ENCODE measurements around the gene KLF2. TPM values are rescaled to one million over a fixed set of nuclear protein-coding genes. Genes with fewer than 3 reads are reported as not detected.
A peak's percentile ranks its signal among the peaks of the same experiment; 100 is the strongest.

The KLF2 gene
- total and polyA plus RNA-seq, 12 donors: 2.2 to 52.3 (median 23.2) TPM

DNA sequence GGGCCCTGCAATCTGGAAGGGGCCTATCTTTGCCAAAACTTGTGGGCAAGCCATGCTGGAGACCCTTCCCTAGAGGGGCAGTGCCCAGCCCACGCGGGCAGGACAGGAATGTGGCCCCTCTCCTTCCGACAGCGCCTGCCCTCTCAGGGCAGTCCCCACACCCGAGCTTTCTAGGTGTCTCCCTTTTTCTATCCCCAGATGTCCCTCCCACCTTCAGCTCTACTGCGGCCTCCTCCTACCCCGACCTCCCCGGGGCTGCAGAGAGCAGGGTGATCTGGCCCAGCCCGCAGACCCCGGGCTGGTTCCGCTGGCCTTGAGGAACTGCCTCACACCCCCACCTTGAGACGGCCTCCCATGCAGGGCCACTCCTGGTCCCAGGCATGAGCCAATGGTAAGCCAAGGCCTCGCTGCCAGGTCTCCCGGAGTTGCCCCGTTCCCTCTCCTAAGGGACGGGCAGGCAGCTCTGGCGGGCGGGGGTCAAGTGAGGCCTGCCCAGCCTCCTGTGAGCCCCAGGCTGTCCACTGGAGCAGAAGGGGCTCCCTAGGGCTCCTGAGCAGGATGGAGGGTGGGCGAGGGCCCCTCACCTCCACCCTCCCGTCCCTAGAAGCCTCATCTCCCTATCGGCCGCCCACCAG lies 39.7 kb downstream of the KLF2 start:
- H3K4me3 ChIP-seq: no peak overlapping the region
- H3K27me3 ChIP-seq: no peaks in the 10 kb centered on the region
- no peaks in the 10 kb centered on the region for H3K36me3 ChIP-seq (replicated peaks in 1 of 2)
- H3K27ac ChIP-seq: no peak overlapping the region
- no peak for DNase-seq
- WGBS, 4 donors: 89 to 90% (median 89%) methylated on average over 11 to 22 of the region's 22 CpGs
- TF ChIP-seq POLR2A (IDR thresholded peaks at IDR 0.05): no peak
- TF ChIP-seq, protein P1, sequence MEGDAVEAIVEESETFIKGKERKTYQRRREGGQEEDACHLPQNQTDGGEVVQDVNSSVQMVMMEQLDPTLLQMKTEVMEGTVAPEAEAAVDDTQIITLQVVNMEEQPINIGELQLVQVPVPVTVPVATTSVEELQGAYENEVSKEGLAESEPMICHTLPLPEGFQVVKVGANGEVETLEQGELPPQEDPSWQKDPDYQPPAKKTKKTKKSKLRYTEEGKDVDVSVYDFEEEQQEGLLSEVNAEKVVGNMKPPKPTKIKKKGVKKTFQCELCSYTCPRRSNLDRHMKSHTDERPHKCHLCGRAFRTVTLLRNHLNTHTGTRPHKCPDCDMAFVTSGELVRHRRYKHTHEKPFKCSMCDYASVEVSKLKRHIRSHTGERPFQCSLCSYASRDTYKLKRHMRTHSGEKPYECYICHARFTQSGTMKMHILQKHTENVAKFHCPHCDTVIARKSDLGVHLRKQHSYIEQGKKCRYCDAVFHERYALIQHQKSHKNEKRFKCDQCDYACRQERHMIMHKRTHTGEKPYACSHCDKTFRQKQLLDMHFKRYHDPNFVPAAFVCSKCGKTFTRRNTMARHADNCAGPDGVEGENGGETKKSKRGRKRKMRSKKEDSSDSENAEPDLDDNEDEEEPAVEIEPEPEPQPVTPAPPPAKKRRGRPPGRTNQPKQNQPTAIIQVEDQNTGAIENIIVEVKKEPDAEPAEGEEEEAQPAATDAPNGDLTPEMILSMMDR (IDR thresholded peaks at IDR 0.05): no peak
- intact Hi-C loops (cut with DNase I): no loop called here
- no peaks in the 10 kb centered on the region for H3K9me3 ChIP-seq (replicated peaks in 1 of 3)
- peaks cover 7 to 8% of the 10 kb centered on the region in 2 donors for H3K4me1 ChIP-seq (replicated peaks in 1 of 2)

DNA sequence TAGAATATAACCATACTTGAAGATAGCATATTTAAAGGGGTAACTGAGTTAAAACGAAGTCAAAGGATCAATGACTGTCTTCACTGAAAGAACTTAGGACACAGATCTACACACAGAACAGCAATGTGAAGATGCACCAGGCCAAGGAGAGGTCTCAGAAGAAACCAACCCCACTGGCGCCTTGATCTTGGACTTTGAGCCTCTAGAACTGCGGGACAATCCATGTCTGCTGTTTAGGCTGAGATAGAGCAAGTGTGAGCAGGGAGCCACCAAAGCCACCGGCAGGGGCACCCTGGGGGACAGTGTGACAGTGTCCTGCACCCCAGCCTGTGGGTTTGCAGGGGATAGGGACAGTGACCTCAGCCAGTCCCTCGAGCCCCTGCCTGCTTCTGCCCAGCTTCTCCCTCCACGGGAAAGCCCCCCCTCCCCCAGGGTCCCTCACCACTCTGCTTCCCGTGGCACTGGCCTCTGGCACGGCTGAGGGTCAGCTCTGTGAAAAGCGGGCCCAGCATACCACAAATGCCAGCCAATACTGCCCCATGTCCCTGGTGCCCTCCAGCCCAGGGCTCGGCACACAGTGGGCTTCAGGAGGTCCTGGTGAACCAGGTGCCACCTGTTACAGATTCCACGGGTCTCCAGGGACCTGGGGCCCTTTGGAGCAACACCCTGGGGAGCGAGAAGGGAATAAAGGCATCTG lies 40.8 kb downstream of the KLF2 start:
- H3K27ac ChIP-seq: no peak overlapping the region
- 85 to 91% (median 89%) methylated on average over 4 to 12 of the region's 12 CpGs for WGBS, 4 donors
- TF ChIP-seq POLR2A (IDR thresholded peaks at IDR 0.05): no peak
- TF ChIP-seq, protein P1 (IDR thresholded peaks at IDR 0.05): no peak

DNA sequence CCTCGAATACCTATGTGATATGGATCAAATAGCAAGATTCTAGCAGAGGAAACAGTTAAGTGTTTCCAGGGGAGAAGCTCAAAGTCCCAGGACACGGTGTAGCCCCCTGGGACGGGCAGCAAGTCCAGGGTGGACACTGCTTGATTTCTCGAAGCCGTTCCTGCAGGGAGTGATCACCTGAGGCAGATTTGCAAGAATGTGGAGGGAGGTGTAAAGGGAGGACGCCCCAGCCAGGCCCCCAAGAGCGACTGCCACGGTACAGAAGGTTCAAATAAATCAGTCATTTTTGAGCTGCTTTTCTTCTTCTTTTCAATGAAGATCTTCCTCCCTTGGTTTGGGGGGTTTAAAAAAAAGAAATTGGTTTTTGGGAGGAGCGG lies 41.4 kb downstream of the KLF2 start:
- intact Hi-C loops (cut with DNase I): no loop called here
- DNase-seq: no peak
- TF ChIP-seq, protein P1 (IDR thresholded peaks at IDR 0.05): no peak
- TF ChIP-seq POLR2A (IDR thresholded peaks at IDR 0.05): no peak
- Histone ChIP-seq H3K4me3 (no peak overlapping the region), H3K9me3 (replicated peaks in 1 of 3) (no peaks in the 10 kb centered on the region), H3K4me1 (replicated peaks in 1 of 2) (peaks cover 8 to 11% of the 10 kb centered on the region in 2 donors), H3K27ac (no peak overlapping the region), H3K36me3 (replicated peaks in 1 of 2) (no peaks in the 10 kb centered on the region), H3K27me3 (no peaks in the 10 kb centered on the region)
- 78 to 90% (median 84%) methylated on average over 9 of the region's 9 CpGs for WGBS, 4 donors

More for the DNA sequence above, 40.8 kb downstream of the KLF2 start:
- Histone ChIP-seq H3K27me3 (no peaks in the 10 kb centered on the region), H3K4me1 (replicated peaks in 1 of 2) (peaks cover 7 to 8% of the 10 kb centered on the region in 2 donors), H3K9me3 (replicated peaks in 1 of 3) (no peaks in the 10 kb centered on the region), H3K36me3 (replicated peaks in 1 of 2) (no peaks in the 10 kb centered on the region), H3K4me3 (no peak overlapping the region)
- intact Hi-C loops (cut with DNase I): no loop called here
- no peak for DNase-seq

DNA sequence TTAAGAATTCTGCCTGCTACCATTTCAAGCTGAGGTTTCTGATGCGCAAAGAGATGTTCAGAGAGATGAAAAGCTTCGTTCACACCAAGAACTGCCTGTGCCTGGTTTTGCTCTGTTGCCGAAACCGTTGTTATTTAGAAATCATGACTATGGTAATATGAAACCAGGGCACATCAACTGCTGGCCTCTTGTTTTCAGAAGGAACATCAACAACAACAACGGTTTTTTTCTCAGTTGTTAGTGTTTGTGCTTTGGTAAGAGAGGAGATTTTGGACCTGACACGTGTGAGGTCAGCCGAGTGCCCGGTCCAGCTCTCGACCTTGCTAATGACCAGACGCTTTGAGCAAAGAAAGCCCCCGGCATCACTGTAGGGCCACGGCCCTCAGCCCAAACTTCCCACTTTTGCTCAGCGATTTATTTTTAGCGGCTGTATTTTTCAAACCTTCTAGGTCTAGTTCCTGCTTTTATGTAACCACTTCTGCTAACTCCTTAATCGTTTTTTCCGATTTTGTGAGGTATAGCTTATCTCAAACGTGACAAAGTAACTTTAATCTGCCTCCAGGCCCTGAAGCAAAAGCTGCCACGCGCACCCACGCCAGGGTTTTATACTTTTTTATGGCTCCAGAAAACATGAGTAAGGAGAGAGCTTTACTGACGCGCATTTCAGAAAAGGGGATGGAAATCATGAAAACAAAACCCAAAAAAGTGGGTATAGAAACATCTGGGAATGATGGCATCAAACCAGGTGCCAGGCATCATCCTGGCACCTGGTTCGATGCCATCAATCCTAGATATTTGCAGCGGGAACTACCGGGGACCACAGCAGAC lies 42.0 kb downstream of the KLF2 start:
- Histone ChIP-seq H3K4me1 (replicated peaks in 1 of 2) (peaks cover 8 to 13% of the 10 kb centered on the region in 2 donors), H3K27me3 (no peaks in the 10 kb centered on the region), H3K36me3 (replicated peaks in 1 of 2) (no peaks in the 10 kb centered on the region), H3K4me3 (no peak overlapping the region), H3K27ac (peak overlapping the region in 2 of 5 donors; percentile 14 to 28), H3K9me3 (replicated peaks in 1 of 3) (no peaks in the 10 kb centered on the region)
- intact Hi-C loops (cut with DNase I): no loop called here
- 68 to 78% (median 76%) methylated on average over 25 of the region's 25 CpGs for WGBS, 4 donors
- TF ChIP-seq, protein P1 (IDR thresholded peaks at IDR 0.05): no peak
- TF ChIP-seq POLR2A (IDR thresholded peaks at IDR 0.05): no peak
- DNase-seq: no peak
